8988T (cell line): Measurements from ENCODE around the gene CCL5.

ENCODE experiments used
- DNase-seq: peaks from one replicate; pipeline ENCODE4 v3.0.0; 2011

The CCL5 gene

GRCh38 chr17:35865412-35866340 lies 14.5 kb downstream of the CCL5 start:
- DNase-seq, result no peak

GRCh38 chr17:35864853-35865252 lies 15.3 kb downstream of the CCL5 start:
- no peak for DNase-seq

- DNase-seq, result no peak
Observed at GRCh38 chr17:35856603-35857002, 23.6 kb downstream of the CCL5 start.

GRCh38 chr17:35855965-35856364 lies 24.2 kb downstream of the CCL5 start:
- no peak for DNase-seq

GRCh38 chr17:35849469-35850348 lies 30.5 kb downstream of the CCL5 start:
- no peak for DNase-seq

GRCh38 chr17:35847633-35848373 lies 32.4 kb downstream of the CCL5 start:
- DNase-seq, result no peak

- no peak for DNase-seq
Observed at GRCh38 chr17:35847006-35847405, 33.2 kb downstream of the CCL5 start.

- no peak for DNase-seq
Observed at GRCh38 chr17:35846055-35846809, 33.9 kb downstream of the CCL5 start.

- no peak for DNase-seq
Observed at GRCh38 chr17:35844547-35844946, 35.6 kb downstream of the CCL5 start.

GRCh38 chr17:35843698-35844097 lies 36.5 kb downstream of the CCL5 start:
- DNase-seq, result no peak

- no peak for DNase-seq
Observed at GRCh38 chr17:35842239-35842638, 37.9 kb downstream of the CCL5 start.

- DNase-seq, result no peak
Observed at GRCh38 chr17:35841505-35841904, 38.7 kb downstream of the CCL5 start.

GRCh38 chr17:35841101-35841500 lies 39.1 kb downstream of the CCL5 start:
- no peak for DNase-seq

- no peak for DNase-seq
Observed at GRCh38 chr17:35825206-35825605, 55.0 kb downstream of the CCL5 start.
